Neural progenitor cell (in vitro differentiated cells): ENCODE data around the gene ACBD6.

ENCODE experiments used
- CTCF ChIP-seq: fragments of 200-600 bp; sonication (generic); IDR thresholded peaks from 2 replicates; pipeline ENCODE4 v1.5.1; 2017; ENCODE audit warnings: antibody characterized with exemption, mild to moderate bottlenecking
- EZH2 ChIP-seq: fragments of 200-600 bp; sonication (generic); IDR thresholded peaks from 2 replicates; pipeline ENCODE4 v1.6.1; 2017; ENCODE audit warnings: antibody characterized with exemption, mild to moderate bottlenecking, moderate library complexity

GRCh38 chr1:180502361-180503279, at the start of gene ACBD6:
- TF ChIP-seq CTCF = peak; percentile 25
- TF ChIP-seq EZH2 = peak; percentile 29
